Stimulated activated CD4-positive, alpha-beta T cell treated with anti-CD3 and anti-CD28 coated beads, Interleukin-1b, Interleukin-23, amount 100 ng/mL, for 1 hour (primary cell): ENCODE results near the gene ATP5F1B.
"Not testable (repeated sequence)": the region's sequence is repeated elsewhere in the genome, so short reads cannot be mapped to it uniquely, and the experiment has no call there.

Experiments
- DNase-seq, 2 donors: peaks; one replicate each; pipeline ENCODE4 v3.0.0-alpha.2; 2020; ENCODE audit warnings: low read depth in 2 of 2

ATP5F1B gene

GRCh38 chr12:56645717-56646446 is at the start of gene ATP5F1B:
Gene ATP5F1B (minus strand): TSS chr12:56645984. CDS start chr12:56645963, 21 bp downstream.
- DNase-seq = peak; percentile 68 to 75

GRCh38 chr12:56694161-56694560 is 48.4 kb upstream of the ATP5F1B start:
- DNase-seq = no peak

- DNase-seq = no peak
Measured at GRCh38 chr12:56688846-56689109, 43.0 kb upstream of the ATP5F1B start.

DNA sequence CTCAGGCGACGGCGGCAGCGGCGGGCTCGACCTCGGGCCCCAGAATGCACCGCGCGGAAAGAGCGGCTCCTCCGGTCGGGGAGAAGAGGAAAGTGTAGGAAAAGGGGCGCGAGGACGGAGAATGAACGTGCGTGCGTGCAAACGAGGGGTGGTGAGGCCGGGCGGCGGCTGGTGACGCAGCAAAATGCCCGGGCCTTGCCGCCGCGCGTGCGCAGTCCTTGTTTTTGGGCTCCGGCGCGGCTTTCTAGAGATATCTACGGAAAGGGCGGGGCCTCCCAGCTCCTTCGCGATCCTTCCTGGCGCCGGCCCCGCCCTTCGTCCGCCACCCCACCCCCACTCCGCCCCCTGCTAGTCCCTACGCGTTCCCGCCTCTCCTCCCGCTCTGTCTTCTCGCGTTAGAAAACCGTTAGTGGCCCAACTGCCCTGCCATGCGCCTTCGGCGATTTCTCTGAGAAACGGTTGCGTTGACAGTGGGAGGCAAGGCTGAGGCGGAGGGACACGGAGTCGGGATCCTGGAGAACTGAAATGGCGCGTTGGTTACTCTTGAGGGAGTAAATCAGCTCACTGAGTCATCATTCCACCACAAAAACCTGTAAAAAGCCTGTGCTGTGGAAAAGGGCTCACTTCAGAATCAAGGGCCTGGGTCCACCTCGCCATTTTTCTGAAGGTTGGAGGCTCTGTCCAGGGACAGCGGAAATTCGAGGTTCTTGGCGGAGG is 42.5 kb upstream of the ATP5F1B start, which contains the start of gene PTGES3:
PTGES3 (minus strand) TSS at position 156 of the 717 bp plus-strand sequence. CDS start 285 bp downstream, outside the sequence.
- peak; percentile 95 to 96 for DNase-seq

GRCh38 chr12:56687223-56688128 is 41.7 kb upstream of the ATP5F1B start:
- DNase-seq = peak in 1 of 2 donors; percentile 18

- DNase-seq = no peak
Measured at GRCh38 chr12:56684745-56685359, 39.1 kb upstream of the ATP5F1B start.

DNA sequence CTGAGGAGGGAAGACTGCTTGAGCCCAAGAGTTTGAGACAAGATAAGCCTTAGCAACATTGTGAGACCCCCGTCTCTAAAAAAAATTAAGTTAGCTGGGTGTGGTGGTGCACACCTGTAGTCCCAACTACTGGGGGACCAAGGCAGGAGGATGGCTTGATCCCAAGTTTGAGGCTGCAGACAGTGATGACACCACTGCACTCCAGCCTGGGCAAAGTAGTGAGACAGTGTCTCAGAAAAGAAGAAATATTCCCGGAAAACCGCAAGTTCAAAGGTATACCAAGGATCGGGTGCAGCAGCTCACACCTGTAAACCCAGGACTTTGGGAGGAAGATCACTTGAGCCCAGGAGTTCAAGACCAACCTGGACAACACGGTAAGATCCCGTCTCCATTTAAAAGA is 36.5 kb upstream of the ATP5F1B start:
- DNase-seq = no peak

GRCh38 chr12:56679883-56680575 is 34.2 kb upstream of the ATP5F1B start:
- no peak for DNase-seq

DNA sequence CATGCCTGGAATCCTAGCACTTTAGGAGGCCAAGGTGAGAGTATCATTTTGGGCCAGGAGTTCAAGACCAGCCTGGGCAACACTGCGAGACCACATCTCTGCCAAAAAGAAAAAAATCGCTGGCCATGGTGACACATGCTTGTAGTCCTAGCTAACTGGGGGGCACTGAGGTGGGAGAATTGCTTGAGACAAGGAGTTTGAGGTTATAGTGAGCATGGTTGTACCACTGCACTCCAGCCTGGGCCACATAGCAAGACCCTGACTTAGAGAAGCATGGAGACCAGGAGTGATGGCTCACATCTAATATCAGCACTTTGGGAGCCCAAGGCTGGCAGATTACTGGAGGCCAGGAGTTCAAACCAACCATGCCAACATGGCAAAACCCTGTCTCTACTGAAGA is 33.1 kb upstream of the ATP5F1B start:
- DNase-seq = no peak

GRCh38 chr12:56677680-56678079 is 31.9 kb upstream of the ATP5F1B start:
- no peak for DNase-seq

DNA sequence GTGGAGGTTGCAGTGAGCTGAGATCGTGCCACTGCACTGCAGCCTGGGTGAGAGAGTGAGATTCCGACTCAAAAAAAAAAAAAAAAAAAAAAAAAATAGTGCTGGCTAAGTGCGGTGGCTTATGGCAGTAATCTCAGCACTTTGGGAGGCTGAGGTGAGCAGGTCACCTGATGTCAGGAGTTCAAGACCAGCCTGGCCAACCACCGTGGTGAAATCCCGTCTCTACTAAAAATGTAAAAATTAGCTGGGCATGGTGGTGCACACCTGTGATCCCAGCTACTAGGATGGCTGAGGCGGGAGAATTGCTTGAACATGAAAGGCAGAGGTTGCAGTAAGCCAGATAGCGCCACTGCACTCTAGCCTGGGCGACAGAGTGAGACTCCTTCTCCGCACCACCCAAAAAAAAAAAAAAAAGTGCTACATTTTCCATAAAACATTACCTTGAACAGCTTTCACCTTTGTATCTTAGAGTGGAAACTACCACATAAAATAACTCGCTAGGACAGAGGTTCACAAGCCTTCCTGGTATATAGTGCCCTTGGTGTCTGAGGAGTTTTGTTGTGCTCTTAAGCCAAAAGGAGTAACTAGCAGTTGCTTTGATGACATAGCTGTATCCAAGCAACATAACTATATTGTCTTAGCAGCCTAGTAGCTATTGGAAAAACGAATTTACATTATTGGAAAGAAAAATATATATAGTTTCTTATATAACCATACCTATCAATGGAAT is 31.2 kb upstream of the ATP5F1B start:
- DNase-seq = no peak

DNA sequence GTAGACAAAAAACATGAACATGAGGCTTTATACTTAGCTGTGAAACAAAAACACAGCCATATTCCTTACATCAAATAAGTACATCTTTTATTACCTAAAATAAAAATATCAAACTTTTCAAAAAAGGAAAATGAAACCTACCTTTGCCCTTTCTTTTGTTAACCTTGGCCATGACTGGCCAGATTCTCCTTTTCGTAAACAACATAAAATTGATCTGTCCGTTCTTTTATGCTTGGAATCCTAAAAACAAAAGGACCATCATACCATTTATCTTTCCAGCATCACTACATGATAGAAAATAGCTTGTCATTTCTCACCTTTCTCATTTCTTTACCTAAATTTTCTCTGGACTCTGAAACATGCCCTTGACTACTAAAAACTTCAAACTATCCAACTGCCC is 25.8 kb upstream of the ATP5F1B start:
- no peak for DNase-seq

- DNase-seq = no peak
Measured at GRCh38 chr12:56670836-56671235, 25.1 kb upstream of the ATP5F1B start.

- DNase-seq = no peak
Measured at GRCh38 chr12:56668197-56668457, 22.3 kb upstream of the ATP5F1B start.

DNA sequence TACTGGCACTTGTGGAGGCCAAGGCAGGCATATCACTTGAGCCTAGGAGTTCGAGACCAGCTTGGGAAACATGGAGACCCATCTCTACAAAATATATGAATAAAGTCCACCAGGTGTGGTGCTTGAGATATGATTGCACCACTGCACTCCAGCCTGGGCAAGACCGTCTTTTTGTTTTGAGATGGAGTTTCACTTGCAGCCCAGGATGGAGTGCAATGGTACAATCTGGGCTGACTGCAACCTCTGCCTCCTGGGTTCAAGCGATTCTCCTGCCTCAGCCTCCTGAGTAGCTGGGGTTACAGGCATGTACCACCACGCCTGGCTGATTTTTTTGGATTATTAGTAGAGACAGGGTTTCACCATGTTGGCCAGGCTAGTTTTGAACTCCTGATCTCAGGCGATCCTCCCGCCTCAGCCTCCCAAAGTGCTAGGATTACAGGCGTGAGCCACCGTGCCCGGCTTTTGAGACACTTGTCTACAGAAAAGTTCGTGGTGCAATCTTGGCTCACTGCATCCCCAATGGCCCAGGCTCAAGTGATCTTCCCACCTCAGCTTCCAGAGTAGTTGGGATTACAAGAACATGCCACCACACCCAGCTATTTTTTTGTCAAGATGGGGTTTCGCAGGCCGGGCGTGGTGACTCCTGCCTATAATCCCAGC is 16.3 kb upstream of the ATP5F1B start:
- no peak for DNase-seq

DNA sequence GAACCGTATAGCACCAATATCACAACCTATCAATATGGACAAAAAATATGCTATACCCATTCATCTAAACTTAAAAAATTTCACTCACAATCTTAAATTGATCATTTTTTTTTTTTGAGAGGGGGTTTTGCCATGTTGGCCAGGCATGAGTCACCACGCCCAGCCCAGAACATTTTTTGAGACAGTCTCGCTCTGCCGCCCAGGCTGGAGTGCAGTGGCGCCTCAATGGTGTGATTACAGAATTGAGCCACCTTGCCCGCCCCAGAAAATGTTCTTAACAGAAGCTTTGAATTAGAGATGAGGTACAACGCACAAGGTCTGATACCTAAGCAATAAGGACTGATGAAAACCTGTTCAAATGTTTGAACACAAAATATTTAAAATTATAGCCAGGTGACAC is 15.8 kb upstream of the ATP5F1B start:
- DNase-seq = no peak

GRCh38 chr12:56658921-56659320 is 13.1 kb upstream of the ATP5F1B start:
- no peak for DNase-seq

DNA sequence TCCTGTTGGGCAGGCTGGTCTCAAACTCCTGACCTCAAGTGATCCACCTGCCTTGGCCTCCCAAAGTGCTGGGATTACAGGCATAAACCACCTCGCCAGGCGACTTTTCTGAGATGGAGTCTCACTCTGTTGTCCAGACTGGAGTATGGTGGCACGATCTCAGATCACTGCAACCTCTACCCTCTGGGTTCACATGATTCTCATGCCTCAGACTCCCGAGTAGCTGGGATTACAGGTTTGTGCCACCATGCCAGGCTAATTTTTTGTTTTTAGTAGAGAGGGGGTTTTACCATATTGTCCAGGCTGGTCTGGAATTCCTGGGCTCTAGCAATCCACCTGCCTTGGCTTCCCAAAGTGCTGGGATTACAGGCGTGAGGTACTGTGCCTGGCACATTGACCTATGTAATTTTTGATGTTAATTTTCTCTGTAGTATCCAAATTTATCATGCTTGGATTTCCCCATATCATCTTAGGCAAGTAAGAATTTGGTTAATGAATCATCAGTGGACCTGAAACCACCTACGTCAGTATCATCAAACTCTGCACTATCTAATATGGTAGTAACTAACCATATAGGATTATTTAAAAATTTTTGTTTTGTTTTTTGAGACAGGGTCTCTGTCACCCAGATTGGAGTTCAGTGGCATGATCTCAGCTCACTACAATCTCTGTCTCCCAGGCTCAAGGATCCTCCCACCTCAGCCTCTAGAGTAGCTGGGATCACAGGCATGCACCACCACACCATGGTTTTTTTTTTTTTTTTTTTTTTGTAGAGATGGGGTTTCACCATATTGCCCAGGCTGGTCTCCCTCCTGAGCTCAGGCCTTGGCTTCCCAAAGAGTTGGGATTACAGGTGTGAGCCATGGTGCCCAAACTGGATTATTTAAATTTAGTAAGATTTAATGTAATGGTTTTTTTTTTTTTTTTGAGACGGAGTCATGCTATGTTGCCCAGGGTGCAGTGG is 11.9 kb upstream of the ATP5F1B start:
- no peak for DNase-seq

GRCh38 chr12:56653781-56654180 is 8.0 kb upstream of the ATP5F1B start:
- DNase-seq = not testable (repeated sequence)
